GM12878 (cell line): ENCODE measurements around the gene CAV1. TPM values are rescaled to one million over a fixed set of nuclear protein-coding genes. Genes with fewer than 3 reads are reported as not detected.

ENCODE experiments used
- ATAC-seq: fragments of 200-7000 bp; cut with Tn5 transposase; 3 replicates; pipeline ENCODE4 v1.9.1; 2020; ENCODE audit warnings: mild to moderate bottlenecking, moderate library complexity
- BruUV-seq: library from RNA; stranded (reverse); fragments of 400-500 nt; replicated peaks from 2 replicates; lab custom pipeline; 2021; lab: Mats Ljungman, UMichigan
- CTCF ChIA-PET: fragments of 300-600 bp; sonication (Branson Sonifier 250); formaldehyde crosslinking; extraction: SDS; loops from one replicate; lab custom pipeline; 2021; ENCODE audit warnings: inconsistent platforms; lab: Yijun Ruan, JAX
- POLR2A ChIA-PET: fragments of 350-600 bp; formaldehyde crosslinking; extraction: SDS; loops from one replicate; lab custom pipeline; 2021; ENCODE audit warnings: inconsistent platforms; lab: Charles Lee
- RAD21 ChIA-PET: fragments of 300-600 bp; sonication (Branson Sonifier 250); formaldehyde crosslinking; loops from one replicate; lab custom pipeline; 2023; ENCODE audit warnings: antibody characterized with exemption; ENCODE audit not compliant: unreplicated experiment; lab: Charles Lee
- SMC1A ChIA-PET: fragments of 300-600 bp; sonication (Branson Sonifier 250); formaldehyde crosslinking; loops from one replicate; lab custom pipeline; 2023; ENCODE audit not compliant: unreplicated experiment, uncharacterized antibody; lab: Charles Lee
- DNase-seq: peaks from one replicate; pipeline ENCODE4 v3.0.0-alpha.2; 2011; ENCODE audit warnings: low read depth, low spot score
- FAIRE-seq: peaks from 3 replicates; lab custom pipeline; 2011; peaks lifted over from hg19 to GRCh38; lab: Jason Lieb, UNC
- H2AFZ ChIP-seq: 2 replicates; pipeline ENCODE4 v1.6.0; 2011; ENCODE audit warnings: low read depth, low read length, control low read depth; ENCODE audit not compliant: control insufficient read depth
- H3K27ac ChIP-seq: 2 replicates; pipeline ENCODE4 v1.5.1; 2011; ENCODE audit warnings: control low read depth; ENCODE audit not compliant: control insufficient read depth, insufficient read depth
- H3K27me3 ChIP-seq, 2 experiments: replicated peaks in 1 of 2; 2 replicates each; pipeline versions ENCODE4 v1.6.0 to v1.6.1; 2011; ENCODE audit warnings: low read length in 1 of 2; ENCODE audit not compliant: control insufficient read depth in 2 of 2, insufficient read depth in 2 of 2
- H3K36me3 ChIP-seq, 2 experiments: 2 replicates each; pipeline ENCODE4 v1.5.1; 2011; ENCODE audit warnings: low read length in 1 of 2; ENCODE audit not compliant: control insufficient read depth in 2 of 2, insufficient read depth in 2 of 2
- H3K4me1 ChIP-seq: 2 replicates; pipeline ENCODE4 v1.6.1; 2011; ENCODE audit warnings: mild to moderate bottlenecking, low read length, moderate library complexity, mixed read lengths; ENCODE audit not compliant: control insufficient read depth, insufficient read depth
- H3K4me2 ChIP-seq: 2 replicates; pipeline ENCODE4 v1.6.0; 2011; ENCODE audit warnings: control low read depth; ENCODE audit not compliant: control insufficient read depth, insufficient read depth
- H3K4me3 ChIP-seq: fragments of 200-600 bp; sonication (generic); 2 replicates; pipeline ENCODE4 v1.5.1; 2016
- H3K79me2 ChIP-seq: 2 replicates; pipeline ENCODE4 v1.6.0; 2011; ENCODE audit warnings: low read length; ENCODE audit not compliant: control insufficient read depth, insufficient read depth
- H3K9ac ChIP-seq: 2 replicates; pipeline ENCODE4 v1.8.0; 2011; ENCODE audit warnings: low read length, control low read depth, mixed read lengths; ENCODE audit not compliant: control insufficient read depth, insufficient read depth
- H3K9me3 ChIP-seq: replicated peaks from 3 replicates; pipeline ENCODE4 v1.5.1; 2011; ENCODE audit warnings: mild to moderate bottlenecking, low read length; ENCODE audit not compliant: control insufficient read depth, insufficient read depth
- H4K20me1 ChIP-seq: 2 replicates; pipeline ENCODE4 v1.6.0; 2011; ENCODE audit not compliant: control insufficient read depth, insufficient read depth
- ZNF592 ChIP-seq: fragments of 450-650 bp; IDR thresholded peaks from 2 replicates; pipeline ENCODE4 v1.6.1; 2017; ENCODE audit warnings: mild to moderate bottlenecking, moderate library complexity
- WGBS: methylation state at CpG from one replicate; pipeline ENCODE4 v1.1.6; 2016; ENCODE audit warnings: low lambda C conversion rate; ENCODE audit not compliant: insufficient replicate concordance, insufficient coverage; ENCODE audit errors: missing lambda C conversion rate; 5-methylcytosine and 5-hydroxymethylcytosine counted together
- in situ Hi-C: fragments of 300-500 bp; cut with MboI; formaldehyde crosslinking; loops from 9 replicates; pipeline ENCODE4 v1.14.3; 2018; ENCODE audit warnings: mixed read lengths
- intact Hi-C: fragments of 100-400 bp; cut with micrococcal nuclease; formaldehyde crosslinking; loops from one replicate; pipeline ENCODE4 v1.14.2; 2022; ENCODE audit not compliant: unreplicated experiment
- polyA plus RNA-seq, 11 experiments: library from polyadenylated mRNA; depleted of rRNA in 4 of 11; unstranded in 6 of 11; stranded (reverse) in 5 of 11; fragments of >200 nt; fragmentation: Nextera tagmentation in 4 of 11; fragmentation: Illumina TruSeq in 1 of 11; extraction: Ambion mirVana in 4 of 11; extraction: Trizol in 1 of 11; gene quantifications; 1 replicate in 1 of 11; 2 replicates in 10 of 11; pipeline versions ENCODE4 v1.2.1 to v1.2.3, GENCODE V29; 2011 to 2016; ENCODE audit warnings: inconsistent platforms in 2 of 11, missing spikeins in 2 of 11, low read depth in 1 of 11
- total RNA-seq, 4 experiments: library from RNA; depleted of rRNA in 3 of 4; stranded (reverse); fragments of >200 nt in 3 of 4; fragmentation: Illumina TruSeq in 1 of 4; extraction: Trizol in 1 of 4; gene quantifications; 2 replicates each; pipeline versions ENCODE4 v1.2.1 to v1.2.3, GENCODE V29; 2013 to 2021
- TF ChIP-seq, protein P1 (sequence below): fragments of 450-650 bp; IDR thresholded peaks from 2 replicates; pipeline ENCODE4 v1.6.1; 2018; ENCODE audit warnings: borderline replicate concordance, mild to moderate bottlenecking; ENCODE audit not compliant: partially characterized antibody
- TF ChIP-seq, protein P2 (sequence below): IDR thresholded peaks from 2 replicates; pipeline ENCODE4 v1.6.1; 2012; ENCODE audit warnings: low read depth, low read length, improper control_type of control experiment

The CAV1 gene
- total and polyA plus RNA-seq, 10 of the 15 experiments (the other 5 are each of a cell fraction or from before 2014, with no cell fraction given): 0.45 to 26.5 (median 2.0) TPM

GRCh38 chr7:116565981-116566380 is 41.1 kb downstream of the CAV1 start:
- Histone ChIP-seq H3K27ac (no peak overlapping the region), H4K20me1 (no peaks in the 10 kb centered on the region), H3K36me3 (no peaks in the 10 kb centered on the region), H2AFZ (no peak overlapping the region), H3K9ac (no peak overlapping the region), H3K27me3 (no peaks in the 10 kb centered on the region), H3K4me1 (no peaks in the 10 kb centered on the region), H3K4me3 (no peak overlapping the region), H3K79me2 (no peaks in the 10 kb centered on the region), H3K4me2 (no peak overlapping the region; the same call in 1 of the 2 replicates), H3K9me3 (no peaks in the 10 kb centered on the region)
- RAD21 ChIA-PET: no interaction called here
- in situ Hi-C loops (no loop called here), intact Hi-C loops (no loop called here)
- ATAC-seq (no peak), FAIRE-seq (no peak), DNase-seq (no peak)
- no peak for TF ChIP-seq ZNF592
- WGBS: 80% methylated on average over 1 of the region's 1 CpG
- no TSS peak for BruUV-seq
- SMC1A ChIA-PET: interaction anchor here (0.6 kb wide), 1 partner anchor 36 kb away, joined by 3 read pairs; no protein-coding TSS in a partner anchor
- POLR2A ChIA-PET: no interaction called here
- CTCF ChIA-PET: interaction anchor here (2.2 kb wide), 1 partner anchor 26 kb away, joined by 8 read pairs; no protein-coding TSS in a partner anchor

GRCh38 chr7:116566666-116567065 is 41.8 kb downstream of the CAV1 start:
- Histone ChIP-seq H3K4me2 (no peak overlapping the region), H3K27ac (no peak overlapping the region), H3K79me2 (no peaks in the 10 kb centered on the region)
- intact Hi-C loops: no loop called here
- TF ChIP-seq, protein P1, sequence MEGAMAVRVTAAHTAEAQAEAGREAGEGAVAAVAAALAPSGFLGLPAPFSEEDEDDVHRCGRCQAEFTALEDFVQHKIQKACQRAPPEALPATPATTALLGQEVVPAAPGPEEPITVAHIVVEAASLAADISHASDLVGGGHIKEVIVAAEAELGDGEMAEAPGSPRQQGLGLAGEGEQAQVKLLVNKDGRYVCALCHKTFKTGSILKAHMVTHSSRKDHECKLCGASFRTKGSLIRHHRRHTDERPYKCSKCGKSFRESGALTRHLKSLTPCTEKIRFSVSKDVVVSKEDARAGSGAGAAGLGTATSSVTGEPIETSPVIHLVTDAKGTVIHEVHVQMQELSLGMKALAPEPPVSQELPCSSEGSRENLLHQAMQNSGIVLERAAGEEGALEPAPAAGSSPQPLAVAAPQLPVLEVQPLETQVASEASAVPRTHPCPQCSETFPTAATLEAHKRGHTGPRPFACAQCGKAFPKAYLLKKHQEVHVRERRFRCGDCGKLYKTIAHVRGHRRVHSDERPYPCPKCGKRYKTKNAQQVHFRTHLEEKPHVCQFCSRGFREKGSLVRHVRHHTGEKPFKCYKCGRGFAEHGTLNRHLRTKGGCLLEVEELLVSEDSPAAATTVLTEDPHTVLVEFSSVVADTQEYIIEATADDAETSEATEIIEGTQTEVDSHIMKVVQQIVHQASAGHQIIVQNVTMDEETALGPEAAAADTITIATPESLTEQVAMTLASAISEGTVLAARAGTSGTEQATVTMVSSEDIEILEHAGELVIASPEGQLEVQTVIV: no peak
- TF ChIP-seq, protein P2, sequence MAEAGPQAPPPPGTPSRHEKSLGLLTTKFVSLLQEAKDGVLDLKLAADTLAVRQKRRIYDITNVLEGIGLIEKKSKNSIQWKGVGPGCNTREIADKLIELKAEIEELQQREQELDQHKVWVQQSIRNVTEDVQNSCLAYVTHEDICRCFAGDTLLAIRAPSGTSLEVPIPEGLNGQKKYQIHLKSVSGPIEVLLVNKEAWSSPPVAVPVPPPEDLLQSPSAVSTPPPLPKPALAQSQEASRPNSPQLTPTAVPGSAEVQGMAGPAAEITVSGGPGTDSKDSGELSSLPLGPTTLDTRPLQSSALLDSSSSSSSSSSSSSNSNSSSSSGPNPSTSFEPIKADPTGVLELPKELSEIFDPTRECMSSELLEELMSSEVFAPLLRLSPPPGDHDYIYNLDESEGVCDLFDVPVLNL: no peak
- TF ChIP-seq, all 136 proteins: peak for 0
- H3K9me3 ChIP-seq: no peaks in the 10 kb centered on the region
- ChIA-PET RAD21 (no interaction called here), SMC1A (no interaction called here), CTCF (interaction anchor here (2.2 kb wide), 1 partner anchor 25 kb away, joined by 8 read pairs; no protein-coding TSS in a partner anchor), POLR2A (no interaction called here)
- no peaks in the 10 kb centered on the region for H3K4me1 ChIP-seq
- no TSS peak for BruUV-seq
- no peak for FAIRE-seq
- no peak for ATAC-seq
- no peaks in the 10 kb centered on the region for H3K27me3 ChIP-seq
- in situ Hi-C loops: no loop called here
- H3K9ac ChIP-seq: no peak overlapping the region
- no peak for DNase-seq
- no peaks in the 10 kb centered on the region for H3K36me3 ChIP-seq
- no peak overlapping the region for H2AFZ ChIP-seq
- H3K4me3 ChIP-seq: no peak overlapping the region
- no peaks in the 10 kb centered on the region for H4K20me1 ChIP-seq
